ENCODE results near the gene NOTO.
A peak's percentile ranks its signal among the peaks of the same experiment; 100 is the strongest.

The NOTO gene

GRCh38 chr2:73172963-73173362, 29.4 kb upstream of the NOTO start:
- no peak for DNase-seq (ENCODE audit: extremely low read depth, low read depth)
- TF ChIP-seq, protein P1, sequence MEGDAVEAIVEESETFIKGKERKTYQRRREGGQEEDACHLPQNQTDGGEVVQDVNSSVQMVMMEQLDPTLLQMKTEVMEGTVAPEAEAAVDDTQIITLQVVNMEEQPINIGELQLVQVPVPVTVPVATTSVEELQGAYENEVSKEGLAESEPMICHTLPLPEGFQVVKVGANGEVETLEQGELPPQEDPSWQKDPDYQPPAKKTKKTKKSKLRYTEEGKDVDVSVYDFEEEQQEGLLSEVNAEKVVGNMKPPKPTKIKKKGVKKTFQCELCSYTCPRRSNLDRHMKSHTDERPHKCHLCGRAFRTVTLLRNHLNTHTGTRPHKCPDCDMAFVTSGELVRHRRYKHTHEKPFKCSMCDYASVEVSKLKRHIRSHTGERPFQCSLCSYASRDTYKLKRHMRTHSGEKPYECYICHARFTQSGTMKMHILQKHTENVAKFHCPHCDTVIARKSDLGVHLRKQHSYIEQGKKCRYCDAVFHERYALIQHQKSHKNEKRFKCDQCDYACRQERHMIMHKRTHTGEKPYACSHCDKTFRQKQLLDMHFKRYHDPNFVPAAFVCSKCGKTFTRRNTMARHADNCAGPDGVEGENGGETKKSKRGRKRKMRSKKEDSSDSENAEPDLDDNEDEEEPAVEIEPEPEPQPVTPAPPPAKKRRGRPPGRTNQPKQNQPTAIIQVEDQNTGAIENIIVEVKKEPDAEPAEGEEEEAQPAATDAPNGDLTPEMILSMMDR (IDR thresholded peaks at IDR 0.05; ENCODE audit: low read depth, low read length, missing control alignments): no peak
- no peak overlapping the region for H3K4me3 ChIP-seq (replicated peaks; ENCODE audit: low read depth, low read length)

DNA sequence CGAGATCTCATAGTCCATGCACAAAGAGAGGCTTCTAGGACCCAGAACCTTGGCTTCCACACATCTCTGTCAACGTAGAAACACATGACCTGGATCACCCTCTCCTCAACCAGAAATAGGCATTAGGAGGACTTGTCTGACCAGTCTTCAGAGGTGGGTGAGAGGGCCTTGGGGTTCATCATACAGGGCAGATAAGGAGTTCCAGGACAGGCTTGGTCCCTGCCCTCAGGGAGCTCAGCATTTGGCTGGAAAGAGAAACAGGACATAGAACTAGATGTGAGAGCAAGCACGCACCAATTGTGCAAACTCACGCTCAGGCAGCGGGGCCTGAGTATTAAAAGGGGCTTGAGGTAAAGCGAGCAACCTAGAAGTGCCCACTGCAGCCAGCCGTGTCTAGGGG, 28.6 kb upstream of the NOTO start:
- no peak overlapping the region for H3K4me3 ChIP-seq (replicated peaks; ENCODE audit: low read depth, low read length)
- no peak for DNase-seq (ENCODE audit: extremely low read depth, low read depth)
- TF ChIP-seq, protein P1 (IDR thresholded peaks at IDR 0.05; ENCODE audit: low read depth, low read length, missing control alignments): no peak

DNA sequence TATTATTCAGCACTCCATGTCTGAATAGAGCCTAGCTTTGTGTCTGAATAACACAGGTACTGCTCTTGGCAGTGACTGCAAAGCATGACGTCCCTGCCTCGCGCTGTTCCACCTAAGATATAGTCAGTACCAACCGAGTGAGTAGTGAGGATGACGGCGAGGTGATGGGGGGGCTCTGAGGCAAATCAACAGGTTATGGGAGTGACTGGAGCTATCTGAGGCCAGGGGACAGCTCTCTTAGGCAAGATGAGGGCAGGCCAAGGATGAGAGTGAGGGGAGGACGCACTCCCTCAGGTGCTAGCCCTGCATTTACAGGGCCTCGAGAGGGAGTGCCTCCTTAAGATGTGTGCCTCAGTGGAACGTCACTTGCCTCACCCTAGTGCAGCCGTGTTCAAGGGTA, 28.1 kb upstream of the NOTO start:
- TF ChIP-seq, protein P1 (IDR thresholded peaks at IDR 0.05; ENCODE audit: low read depth, low read length, missing control alignments): no peak
- no peak overlapping the region for H3K4me3 ChIP-seq (replicated peaks; ENCODE audit: low read depth, low read length)
- DNase-seq (ENCODE audit: extremely low read depth, low read depth): no peak

DNA sequence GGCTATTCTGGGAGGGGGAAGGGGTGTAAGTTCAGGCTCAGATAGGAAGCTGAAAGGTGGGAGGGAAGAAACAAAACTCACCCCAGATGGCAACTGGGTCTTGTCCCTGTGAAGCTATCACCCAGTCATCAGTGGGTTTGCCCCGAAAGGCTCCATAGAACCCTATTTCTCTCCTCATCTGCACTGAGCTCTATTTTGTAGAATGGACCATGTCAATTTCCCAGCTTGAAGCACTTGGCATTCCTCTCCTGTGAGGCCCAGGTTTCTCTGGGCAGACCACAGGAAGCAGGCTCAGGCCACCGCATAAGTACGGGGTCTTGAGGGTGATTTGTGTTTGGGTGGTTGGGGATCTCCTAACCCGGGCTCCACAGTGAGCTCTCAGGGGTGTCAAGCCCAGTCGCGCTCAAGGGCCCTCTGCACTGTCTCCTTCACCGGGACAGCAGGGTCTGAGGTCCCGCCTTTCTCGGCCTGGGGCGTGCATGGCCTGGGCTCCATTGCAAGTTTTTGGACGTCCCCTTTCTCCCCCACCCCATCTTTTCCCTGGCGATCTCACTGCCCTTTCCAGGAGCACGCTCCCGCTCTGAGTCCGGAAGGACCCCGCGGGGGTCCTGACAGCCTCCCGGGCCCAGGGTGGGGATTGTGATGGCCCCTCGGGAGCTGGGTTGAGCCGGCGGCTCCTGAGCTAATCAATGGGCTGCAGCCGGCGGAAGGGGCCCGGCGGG, 27.3 kb upstream of the NOTO start:
- peak overlapping the region; percentile 26 for H3K4me3 ChIP-seq (replicated peaks; ENCODE audit: low read depth, low read length)
- TF ChIP-seq, protein P1 (IDR thresholded peaks at IDR 0.05; ENCODE audit: low read depth, low read length, missing control alignments): no peak
- DNase-seq (ENCODE audit: extremely low read depth, low read depth): no peak

GRCh38 chr2:73175663-73176204, 26.6 kb upstream of the NOTO start:
- no peak for DNase-seq (ENCODE audit: extremely low read depth, low read depth)
- TF ChIP-seq, protein P1 (IDR thresholded peaks at IDR 0.05; ENCODE audit: low read depth, low read length, missing control alignments): no peak
- peak overlapping the region; percentile 26 for H3K4me3 ChIP-seq (replicated peaks; ENCODE audit: low read depth, low read length)

DNA sequence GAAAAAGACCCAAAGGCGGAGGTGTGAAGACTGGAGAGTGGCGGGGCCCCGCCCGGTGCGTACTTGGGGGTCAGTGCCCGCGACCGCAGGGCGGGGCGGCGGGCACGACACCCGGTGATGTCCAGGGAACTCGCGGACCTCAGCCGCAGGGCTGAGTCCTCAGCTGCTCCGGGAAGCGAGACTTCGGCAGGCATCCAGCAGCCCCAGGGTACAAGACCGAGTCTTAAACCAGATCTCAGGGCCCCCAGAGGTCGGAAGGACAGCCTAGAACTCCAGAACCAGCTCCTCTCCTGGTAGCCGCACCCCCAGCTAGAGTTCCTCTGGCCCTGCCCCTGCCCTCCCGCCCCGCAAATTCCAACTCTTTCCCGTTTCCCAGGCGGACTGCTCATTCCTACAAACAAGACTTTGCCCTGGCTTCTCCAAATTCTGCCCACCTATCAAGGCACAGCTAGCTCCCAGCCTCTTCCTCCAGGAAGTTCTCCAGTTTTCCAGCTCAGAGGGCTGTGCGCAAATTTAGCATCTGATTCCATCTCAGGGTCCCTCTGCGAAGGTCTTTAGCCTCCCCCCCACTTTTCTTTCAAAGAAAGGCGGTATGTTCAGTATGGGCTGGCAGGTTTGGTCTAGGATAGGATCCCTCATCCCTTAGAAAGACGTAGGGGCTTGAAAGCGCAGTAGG, 26.0 kb upstream of the NOTO start:
- TF ChIP-seq, protein P1 (IDR thresholded peaks at IDR 0.05; ENCODE audit: low read depth, low read length, missing control alignments): no peak
- DNase-seq (ENCODE audit: extremely low read depth, low read depth): no peak
- H3K4me3 ChIP-seq (replicated peaks; ENCODE audit: low read depth, low read length): peak overlapping the region; percentile 26
